Liver (tissue), 9 donors: Measurements from ENCODE around the gene MEG3. TPM values are rescaled to one million over a fixed set of nuclear protein-coding genes. Genes with fewer than 3 reads are reported as not detected.
"Not testable (repeated sequence)": the region's sequence is repeated elsewhere in the genome, so short reads cannot be mapped to it uniquely, and the experiment has no call there.

Experiments used
- DNase-seq: peaks from one replicate; pipeline ENCODE4 v3.0.0-alpha.2; 2017; ENCODE audit warnings: low spot score
- H3K27ac ChIP-seq, 2 donors: one replicate each; pipeline ENCODE4 v1.7.0; 2013; ENCODE audit warnings: inconsistent platforms in 2 of 2, low read length in 2 of 2, control low read depth in 1 of 2, low read depth in 1 of 2, mild to moderate bottlenecking in 1 of 2
- H3K27me3 ChIP-seq, 4 donors: one replicate each; pipeline versions ENCODE4 v1.6.1 to v1.7.0; 2013; ENCODE audit warnings: low read length in 3 of 4, inconsistent platforms in 1 of 4, mild to moderate bottlenecking in 1 of 4, moderate library complexity in 1 of 4; ENCODE audit not compliant: control insufficient read depth in 4 of 4, insufficient read depth in 4 of 4
- H3K36me3 ChIP-seq, 4 donors: one replicate each; pipeline versions ENCODE4 v1.6.1 to v1.7.0; 2013; ENCODE audit warnings: low read length in 3 of 4, mild to moderate bottlenecking in 3 of 4, low read depth in 1 of 4, moderate library complexity in 1 of 4; ENCODE audit not compliant: control insufficient read depth in 4 of 4, insufficient read depth in 3 of 4
- H3K4me1 ChIP-seq, 4 donors: one replicate each; pipeline versions ENCODE4 v1.6.1 to v1.7.0; 2013; ENCODE audit warnings: low read length in 3 of 4, mild to moderate bottlenecking in 3 of 4, moderate library complexity in 1 of 4; ENCODE audit not compliant: control insufficient read depth in 4 of 4, insufficient read depth in 4 of 4
- H3K4me3 ChIP-seq, 3 donors: one replicate each; pipeline versions ENCODE4 v1.6.1 to v1.7.0; 2013; ENCODE audit warnings: low read length in 3 of 3, control low read depth in 1 of 3, low read depth in 1 of 3, mild to moderate bottlenecking in 1 of 3
- H3K9ac ChIP-seq, 2 donors: one replicate each; pipeline ENCODE4 v1.7.0; 2013; ENCODE audit warnings: low read length in 2 of 2, mild to moderate bottlenecking in 2 of 2, moderate library complexity in 2 of 2, control low read depth in 1 of 2, low read depth in 1 of 2
- H3K9me3 ChIP-seq, 4 donors: one replicate each; pipeline versions ENCODE4 v1.6.1 to v1.7.0; 2013; ENCODE audit warnings: low read length in 3 of 4; ENCODE audit not compliant: control insufficient read depth in 4 of 4
- CTCF ChIP-seq: fragments of 150-350 bp; IDR thresholded peaks from 2 replicates; pipeline ENCODE4 v1.5.1; 2017; ENCODE audit warnings: improper control_type of control experiment, low read depth, low read length; ENCODE audit not compliant: missing input control
- EGR1 ChIP-seq, 2 donors: IDR thresholded peaks; 2 replicates each; pipeline ENCODE4 v1.6.1; 2016 to 2018; ENCODE audit warnings: antibody characterized with exemption in 2 of 2, low read depth in 2 of 2
- FOXA1 ChIP-seq: IDR thresholded peaks from 2 replicates; pipeline ENCODE4 v1.6.1; 2016; ENCODE audit warnings: antibody characterized with exemption
- FOXA2 ChIP-seq: IDR thresholded peaks from 2 replicates; pipeline ENCODE4 v1.6.1; 2016; ENCODE audit warnings: antibody characterized with exemption
- GABPA ChIP-seq, 2 donors: IDR thresholded peaks in 1 of 2; conservative IDR thresholded peaks in 1 of 2; 2 replicates each; pipeline ENCODE4 v1.6.1; 2016; ENCODE audit warnings: antibody characterized with exemption in 2 of 2, mild to moderate bottlenecking in 1 of 2, moderate library complexity in 1 of 2
- HNF4A ChIP-seq, 2 donors: conservative IDR thresholded peaks; 2 replicates each; pipeline ENCODE4 v1.6.1; 2016; ENCODE audit warnings: antibody characterized with exemption in 2 of 2, mild to moderate bottlenecking in 2 of 2
- HNF4G ChIP-seq: IDR thresholded peaks from 2 replicates; pipeline ENCODE4 v1.6.1; 2016; ENCODE audit warnings: antibody characterized with exemption
- JUND ChIP-seq, 2 donors: IDR thresholded peaks; 2 replicates each; pipeline ENCODE4 v1.6.1; 2016; ENCODE audit warnings: antibody characterized with exemption in 2 of 2
- NR2F2 ChIP-seq: IDR thresholded peaks from 2 replicates; pipeline ENCODE4 v1.6.1; 2016; ENCODE audit warnings: antibody characterized with exemption
- RAD21 ChIP-seq, 2 donors: IDR thresholded peaks; 2 replicates each; pipeline ENCODE4 v1.6.1; 2016; ENCODE audit warnings: antibody characterized with exemption in 2 of 2, mild to moderate bottlenecking in 2 of 2
- RXRA ChIP-seq, 2 donors: IDR thresholded peaks; 2 replicates each; pipeline ENCODE4 v1.6.1; 2017 to 2018; ENCODE audit warnings: antibody characterized with exemption in 2 of 2, mild to moderate bottlenecking in 1 of 2
- SP1 ChIP-seq: IDR thresholded peaks from 2 replicates; pipeline ENCODE4 v1.6.1; 2018; ENCODE audit warnings: antibody characterized with exemption, mild to moderate bottlenecking
- TAF1 ChIP-seq: conservative IDR thresholded peaks from 2 replicates; pipeline ENCODE4 v1.6.1; 2016; ENCODE audit warnings: antibody characterized with exemption, mild to moderate bottlenecking
- YY1 ChIP-seq: IDR thresholded peaks from 2 replicates; pipeline ENCODE4 v1.6.1; 2016; ENCODE audit warnings: antibody characterized with exemption, mild to moderate bottlenecking
- WGBS: extraction: QIAGEN DNeasy Blood & Tissue Kit; methylation state at CpG from one replicate; pipeline ENCODE4 v1.1.7; 2013; 5-methylcytosine and 5-hydroxymethylcytosine counted together
- polyA plus RNA-seq, 2 donors: library from polyadenylated mRNA; stranded (reverse) in 1 of 2; unstranded in 1 of 2; fragments of 200-250 nt in 1 of 2; fragments of >200 nt in 1 of 2; fragmentation: Nextera tagmentation in 1 of 2; extraction: Ambion mirVana in 1 of 2; gene quantifications; one replicate each; pipeline versions ENCODE4 v1.2.1 to v1.2.3, GENCODE V29; 2013 to 2015
- total RNA-seq, 2 donors: library from RNA; depleted of rRNA; stranded (reverse); fragments of >200 nt; gene quantifications; one replicate each; pipeline ENCODE4 v1.2.3, GENCODE V29; 2014
- TF ChIP-seq, protein P1 (sequence below): IDR thresholded peaks from 2 replicates; pipeline ENCODE4 v1.6.1; 2016; ENCODE audit warnings: antibody characterized with exemption
- TF ChIP-seq, protein P2 (sequence below): IDR thresholded peaks from 2 replicates; pipeline ENCODE4 v1.6.1; 2016; ENCODE audit warnings: antibody characterized with exemption, mild to moderate bottlenecking
- TF ChIP-seq, protein P3 (sequence below): IDR thresholded peaks from 2 replicates; pipeline ENCODE4 v1.6.1; 2016; ENCODE audit warnings: antibody characterized with exemption
- TF ChIP-seq, protein P4 (sequence below): IDR thresholded peaks from 2 replicates; pipeline ENCODE4 v1.6.1; 2016; ENCODE audit warnings: antibody characterized with exemption
- donor health status: healthy.
- donor health status: healthy.
- donor health status: healthy.
- donor health status: healthy.
- donor health status: healthy.

MEG3 gene
- total and polyA plus RNA-seq, 4 donors, result 12.3 to 485 (median 23.1) TPM

GRCh38 chr14:100800041-100800440 lies 25.9 kb upstream of the MEG3 start (continued):
- TF ChIP-seq CTCF (no peak), HNF4A (conservative IDR thresholded peaks at IDR 0.05) (no peak), TAF1 (no peak), GABPA (IDR thresholded peaks at IDR 0.05 in 1 of 2, conservative IDR thresholded peaks at IDR 0.05 in 1 of 2) (no peak)

GRCh38 chr14:100801433-100801832 lies 24.5 kb upstream of the MEG3 start:
- H3K4me1 ChIP-seq, H3K4me3 ChIP-seq, H3K9ac ChIP-seq, H3K9me3 ChIP-seq, H3K36me3 ChIP-seq, H3K27ac ChIP-seq, DNase-seq, H3K27me3 ChIP-seq: not testable (repeated sequence)
- 93% methylated on average over 9 of the region's 9 CpGs for WGBS

DNA sequence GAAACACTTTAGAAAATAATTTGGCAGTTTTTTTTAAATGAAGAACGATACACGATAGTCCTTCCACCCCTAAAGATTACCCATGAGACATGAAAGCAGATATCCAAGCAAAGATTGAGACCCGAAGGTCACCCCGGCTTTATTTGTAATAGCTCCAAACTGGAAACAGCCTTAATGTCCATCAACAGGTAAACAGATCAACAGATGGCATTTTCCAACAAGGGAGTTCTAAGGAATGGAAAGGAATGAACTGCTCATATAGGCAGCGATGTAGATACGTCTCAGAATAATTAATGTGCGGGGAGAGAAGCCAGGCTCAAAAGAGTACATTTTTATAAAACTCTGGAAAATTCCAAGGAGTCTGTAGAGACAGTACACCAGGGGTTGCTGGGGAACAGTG lies 23.7 kb upstream of the MEG3 start:
- no peak for DNase-seq
- Histone ChIP-seq H3K9ac (no peak overlapping the region), H3K36me3 (no peaks in the 10 kb centered on the region), H3K9me3 (no peaks in the 10 kb centered on the region), H3K27me3 (no peaks in the 10 kb centered on the region), H3K4me3 (no peak overlapping the region), H3K27ac (no peak overlapping the region), H3K4me1 (no peaks in the 10 kb centered on the region)
- no peak for TF ChIP-seq SP1
- no peak for TF ChIP-seq NR2F2
- no peak for TF ChIP-seq GABPA (IDR thresholded peaks at IDR 0.05 in 1 of 2, conservative IDR thresholded peaks at IDR 0.05 in 1 of 2)
- TF ChIP-seq JUND (IDR thresholded peaks at IDR 0.05), result no peak
- no peak for TF ChIP-seq EGR1 (IDR thresholded peaks at IDR 0.05; ENCODE audit: low read depth in 2 of 2)
- TF ChIP-seq HNF4G, result no peak
- TF ChIP-seq RXRA (IDR thresholded peaks at IDR 0.05), result no peak
- TF ChIP-seq, protein P1, sequence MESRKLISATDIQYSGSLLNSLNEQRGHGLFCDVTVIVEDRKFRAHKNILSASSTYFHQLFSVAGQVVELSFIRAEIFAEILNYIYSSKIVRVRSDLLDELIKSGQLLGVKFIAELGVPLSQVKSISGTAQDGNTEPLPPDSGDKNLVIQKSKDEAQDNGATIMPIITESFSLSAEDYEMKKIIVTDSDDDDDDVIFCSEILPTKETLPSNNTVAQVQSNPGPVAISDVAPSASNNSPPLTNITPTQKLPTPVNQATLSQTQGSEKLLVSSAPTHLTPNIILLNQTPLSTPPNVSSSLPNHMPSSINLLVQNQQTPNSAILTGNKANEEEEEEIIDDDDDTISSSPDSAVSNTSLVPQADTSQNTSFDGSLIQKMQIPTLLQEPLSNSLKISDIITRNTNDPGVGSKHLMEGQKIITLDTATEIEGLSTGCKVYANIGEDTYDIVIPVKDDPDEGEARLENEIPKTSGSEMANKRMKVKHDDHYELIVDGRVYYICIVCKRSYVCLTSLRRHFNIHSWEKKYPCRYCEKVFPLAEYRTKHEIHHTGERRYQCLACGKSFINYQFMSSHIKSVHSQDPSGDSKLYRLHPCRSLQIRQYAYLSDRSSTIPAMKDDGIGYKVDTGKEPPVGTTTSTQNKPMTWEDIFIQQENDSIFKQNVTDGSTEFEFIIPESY, result no peak
- no peak for TF ChIP-seq FOXA2
- TF ChIP-seq CTCF, result no peak
- TF ChIP-seq, protein P2, sequence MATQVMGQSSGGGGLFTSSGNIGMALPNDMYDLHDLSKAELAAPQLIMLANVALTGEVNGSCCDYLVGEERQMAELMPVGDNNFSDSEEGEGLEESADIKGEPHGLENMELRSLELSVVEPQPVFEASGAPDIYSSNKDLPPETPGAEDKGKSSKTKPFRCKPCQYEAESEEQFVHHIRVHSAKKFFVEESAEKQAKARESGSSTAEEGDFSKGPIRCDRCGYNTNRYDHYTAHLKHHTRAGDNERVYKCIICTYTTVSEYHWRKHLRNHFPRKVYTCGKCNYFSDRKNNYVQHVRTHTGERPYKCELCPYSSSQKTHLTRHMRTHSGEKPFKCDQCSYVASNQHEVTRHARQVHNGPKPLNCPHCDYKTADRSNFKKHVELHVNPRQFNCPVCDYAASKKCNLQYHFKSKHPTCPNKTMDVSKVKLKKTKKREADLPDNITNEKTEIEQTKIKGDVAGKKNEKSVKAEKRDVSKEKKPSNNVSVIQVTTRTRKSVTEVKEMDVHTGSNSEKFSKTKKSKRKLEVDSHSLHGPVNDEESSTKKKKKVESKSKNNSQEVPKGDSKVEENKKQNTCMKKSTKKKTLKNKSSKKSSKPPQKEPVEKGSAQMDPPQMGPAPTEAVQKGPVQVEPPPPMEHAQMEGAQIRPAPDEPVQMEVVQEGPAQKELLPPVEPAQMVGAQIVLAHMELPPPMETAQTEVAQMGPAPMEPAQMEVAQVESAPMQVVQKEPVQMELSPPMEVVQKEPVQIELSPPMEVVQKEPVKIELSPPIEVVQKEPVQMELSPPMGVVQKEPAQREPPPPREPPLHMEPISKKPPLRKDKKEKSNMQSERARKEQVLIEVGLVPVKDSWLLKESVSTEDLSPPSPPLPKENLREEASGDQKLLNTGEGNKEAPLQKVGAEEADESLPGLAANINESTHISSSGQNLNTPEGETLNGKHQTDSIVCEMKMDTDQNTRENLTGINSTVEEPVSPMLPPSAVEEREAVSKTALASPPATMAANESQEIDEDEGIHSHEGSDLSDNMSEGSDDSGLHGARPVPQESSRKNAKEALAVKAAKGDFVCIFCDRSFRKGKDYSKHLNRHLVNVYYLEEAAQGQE, result no peak
- TF ChIP-seq HNF4A (conservative IDR thresholded peaks at IDR 0.05), result no peak
- no peak for TF ChIP-seq TAF1
- TF ChIP-seq FOXA1, result no peak
- TF ChIP-seq, protein P3, sequence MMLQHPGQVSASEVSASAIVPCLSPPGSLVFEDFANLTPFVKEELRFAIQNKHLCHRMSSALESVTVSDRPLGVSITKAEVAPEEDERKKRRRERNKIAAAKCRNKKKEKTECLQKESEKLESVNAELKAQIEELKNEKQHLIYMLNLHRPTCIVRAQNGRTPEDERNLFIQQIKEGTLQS, result no peak
- TF ChIP-seq, protein P4, sequence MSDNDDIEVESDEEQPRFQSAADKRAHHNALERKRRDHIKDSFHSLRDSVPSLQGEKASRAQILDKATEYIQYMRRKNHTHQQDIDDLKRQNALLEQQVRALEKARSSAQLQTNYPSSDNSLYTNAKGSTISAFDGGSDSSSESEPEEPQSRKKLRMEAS, result no peak
- TF ChIP-seq YY1, result no peak
- no peak for TF ChIP-seq RAD21 (IDR thresholded peaks at IDR 0.05)
- WGBS, result 93% methylated on average over 7 of the region's 7 CpGs
